GM10248 (cell line): ENCODE data around the gene KCTD12.

Source experiments
- CTCF ChIA-PET: fragments of 300-600 bp; sonication (Branson Sonifier 250); formaldehyde crosslinking; extraction: SDS; loops from one replicate; lab custom pipeline; 2021; ENCODE audit warnings: antibody characterized with exemption; lab: Yijun Ruan, JAX
- POLR2A ChIA-PET: fragments of 350-650 bp; sonication (Branson Sonifier 250); formaldehyde crosslinking; extraction: SDS; loops from one replicate; lab custom pipeline; 2020; ENCODE audit warnings: antibody characterized with exemption; lab: Yijun Ruan, JAX
- DNase-seq: peaks from one replicate; pipeline ENCODE4 v3.0.0; 2012; ENCODE audit errors: extremely low spot score
- TF ChIP-seq, protein P1 (sequence below): IDR thresholded peaks from 2 replicates; pipeline ENCODE4 v1.5.1; 2012; ENCODE audit warnings: mild to moderate bottlenecking, low read depth; ENCODE audit errors: extremely low read depth, missing control alignments, control extremely low read depth

KCTD12 gene

DNA sequence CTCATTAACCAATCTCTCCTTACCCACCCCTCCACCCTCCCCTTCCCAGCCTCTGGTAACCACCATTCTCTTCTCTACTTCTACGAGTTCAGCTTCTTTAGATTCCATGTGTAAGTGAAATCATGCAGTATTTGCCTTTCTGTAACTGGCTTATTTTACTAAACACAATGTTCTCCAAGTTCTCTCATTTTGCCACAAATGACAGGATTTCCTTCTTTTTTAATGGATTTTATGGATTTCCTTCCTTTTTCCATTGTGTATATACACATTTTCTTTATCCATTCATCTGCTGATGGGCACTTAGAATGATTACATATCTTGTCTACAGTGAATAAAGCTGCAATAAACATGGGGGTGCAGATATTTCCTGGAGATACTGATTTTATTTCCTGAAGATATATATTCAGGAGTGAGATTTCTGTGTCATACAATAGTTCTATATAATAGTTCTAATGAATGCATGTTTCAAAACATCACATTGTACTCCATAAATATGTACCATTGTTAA, 20.2 kb downstream of the KCTD12 start:
- CTCF ChIA-PET, result interaction anchor here (1.4 kb wide), 1 partner anchor 14 kb away, joined by 3 read pairs; no protein-coding TSS in a partner anchor

DNA sequence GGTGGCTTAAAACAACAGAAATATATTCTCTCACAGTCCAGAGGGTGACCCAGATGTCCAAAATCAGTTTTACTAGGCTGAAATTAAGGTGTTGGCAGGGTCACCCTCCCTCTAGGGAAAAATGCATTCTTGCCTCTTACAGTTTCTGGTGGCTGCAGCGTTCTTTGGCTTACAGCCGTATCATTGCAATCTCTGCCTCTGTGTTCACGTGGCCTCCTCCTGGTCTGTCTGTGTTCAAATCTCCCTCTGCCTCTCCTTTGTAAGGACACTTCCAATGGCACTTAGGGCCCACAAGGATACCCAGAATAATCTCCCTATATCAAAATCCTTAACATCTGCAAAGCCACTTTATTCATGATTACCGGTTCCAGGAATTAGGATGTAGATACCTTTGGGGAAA, 21.1 kb downstream of the KCTD12 start:
- ChIA-PET CTCF (interaction anchor here (1.4 kb wide), 1 partner anchor 15 kb away, joined by 3 read pairs; no protein-coding TSS in a partner anchor), POLR2A (no interaction called here)
- DNase-seq, result no peak
- TF ChIP-seq, protein P1, sequence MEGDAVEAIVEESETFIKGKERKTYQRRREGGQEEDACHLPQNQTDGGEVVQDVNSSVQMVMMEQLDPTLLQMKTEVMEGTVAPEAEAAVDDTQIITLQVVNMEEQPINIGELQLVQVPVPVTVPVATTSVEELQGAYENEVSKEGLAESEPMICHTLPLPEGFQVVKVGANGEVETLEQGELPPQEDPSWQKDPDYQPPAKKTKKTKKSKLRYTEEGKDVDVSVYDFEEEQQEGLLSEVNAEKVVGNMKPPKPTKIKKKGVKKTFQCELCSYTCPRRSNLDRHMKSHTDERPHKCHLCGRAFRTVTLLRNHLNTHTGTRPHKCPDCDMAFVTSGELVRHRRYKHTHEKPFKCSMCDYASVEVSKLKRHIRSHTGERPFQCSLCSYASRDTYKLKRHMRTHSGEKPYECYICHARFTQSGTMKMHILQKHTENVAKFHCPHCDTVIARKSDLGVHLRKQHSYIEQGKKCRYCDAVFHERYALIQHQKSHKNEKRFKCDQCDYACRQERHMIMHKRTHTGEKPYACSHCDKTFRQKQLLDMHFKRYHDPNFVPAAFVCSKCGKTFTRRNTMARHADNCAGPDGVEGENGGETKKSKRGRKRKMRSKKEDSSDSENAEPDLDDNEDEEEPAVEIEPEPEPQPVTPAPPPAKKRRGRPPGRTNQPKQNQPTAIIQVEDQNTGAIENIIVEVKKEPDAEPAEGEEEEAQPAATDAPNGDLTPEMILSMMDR, result no peak

More for the DNA sequence above, 20.2 kb downstream of the KCTD12 start:
- POLR2A ChIA-PET, result no interaction called here
- TF ChIP-seq, protein P1, result no peak
- DNase-seq, result no peak

DNA sequence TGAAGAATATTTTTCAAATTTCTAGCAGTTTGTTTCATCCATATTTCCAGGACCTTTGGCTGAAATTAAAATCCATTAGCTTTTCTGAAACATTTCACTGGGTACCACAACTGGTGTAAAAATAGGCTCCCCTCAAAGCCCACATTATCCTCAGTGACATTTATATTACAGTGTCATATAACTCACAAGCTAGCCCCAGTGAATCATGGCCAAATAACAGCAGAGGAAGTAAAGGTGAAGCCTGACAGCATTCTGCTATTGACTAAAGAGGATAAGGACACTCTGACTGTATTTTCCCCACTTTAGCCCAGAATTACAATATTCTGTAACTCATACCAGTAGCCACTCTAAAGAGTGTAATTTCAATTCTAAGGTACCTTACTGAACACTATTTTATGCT, 21.9 kb downstream of the KCTD12 start:
- TF ChIP-seq, protein P1, result no peak
- ChIA-PET CTCF (no interaction called here), POLR2A (no interaction called here)
- no peak for DNase-seq

DNA sequence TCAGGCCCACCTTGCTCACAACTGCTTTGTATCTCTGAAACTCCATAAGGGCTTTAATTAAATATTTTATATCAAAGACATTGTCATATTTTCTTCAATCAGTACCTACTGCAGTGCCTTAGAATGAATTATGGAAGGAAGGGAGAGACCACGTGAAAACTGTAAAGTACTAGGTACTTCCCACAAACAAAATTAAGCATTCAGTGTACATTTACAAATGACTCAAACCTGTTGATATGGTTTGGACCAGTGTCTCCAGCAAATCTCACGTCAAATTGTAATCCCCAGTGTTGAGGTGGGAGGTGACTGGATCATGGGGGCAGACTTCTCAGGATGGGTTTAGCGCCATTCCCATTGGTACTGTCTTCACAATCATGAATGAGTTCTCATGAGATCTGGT, 23.2 kb downstream of the KCTD12 start:
- ChIA-PET POLR2A (no interaction called here), CTCF (interaction anchor here (0.6 kb wide), 1 partner anchor 87 kb away, joined by 3 read pairs; no protein-coding TSS in a partner anchor)
- DNase-seq, result no peak
- TF ChIP-seq, protein P1, result no peak

DNA sequence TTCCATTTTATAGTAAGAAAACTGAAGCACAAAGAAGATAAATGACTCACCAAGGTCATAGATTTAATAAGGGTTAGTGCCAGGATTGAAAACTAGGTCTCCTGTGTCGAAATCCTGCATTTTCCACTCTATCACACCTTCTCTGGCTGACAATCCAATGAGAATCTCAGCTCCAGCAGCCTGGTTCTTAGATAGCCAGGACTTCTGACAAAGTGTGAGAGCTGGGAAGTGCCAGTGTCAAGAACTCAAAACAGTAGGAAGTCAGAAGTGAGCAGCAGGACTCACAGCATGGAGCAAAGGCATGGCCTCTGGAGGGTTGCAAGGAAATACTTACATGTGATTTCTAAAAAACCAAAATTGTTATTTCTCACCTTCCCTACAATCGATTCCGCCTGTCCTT, 24.3 kb downstream of the KCTD12 start:
- TF ChIP-seq, protein P1, result no peak
- no peak for DNase-seq
- ChIA-PET CTCF (interaction anchor here (1.1 to 1.4 kb wide), 2 partner anchors 10 to 13 kb away, joined by 3 to 4 read pairs; no protein-coding TSS in a partner anchor), POLR2A (no interaction called here)

DNA sequence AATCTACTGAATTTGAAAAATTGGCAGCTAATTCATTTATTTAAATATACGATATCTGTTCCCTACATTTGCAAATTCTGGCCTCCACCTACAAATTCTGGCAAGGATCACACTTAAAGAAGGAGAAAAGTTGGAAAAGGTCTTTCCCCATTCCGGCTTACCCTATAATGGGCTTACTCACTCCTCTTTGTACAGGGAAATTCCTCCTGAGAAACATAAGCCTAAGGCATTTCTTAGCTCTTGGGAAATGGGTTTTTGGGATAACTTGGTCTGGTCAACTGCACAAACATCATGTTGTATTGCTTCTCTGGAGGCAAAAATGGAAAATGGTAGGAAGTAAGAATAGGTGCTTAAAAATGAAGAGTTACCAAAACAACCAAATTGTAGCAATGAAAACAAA, 25.5 kb downstream of the KCTD12 start:
- POLR2A ChIA-PET, result no interaction called here
- CTCF ChIA-PET, result interaction anchor here (1.0 to 1.5 kb wide), 3 partner anchors 14 to 43 kb away, joined by 4 to 5 read pairs (median 5); no protein-coding TSS in a partner anchor
- TF ChIP-seq, protein P1, result no peak

DNA sequence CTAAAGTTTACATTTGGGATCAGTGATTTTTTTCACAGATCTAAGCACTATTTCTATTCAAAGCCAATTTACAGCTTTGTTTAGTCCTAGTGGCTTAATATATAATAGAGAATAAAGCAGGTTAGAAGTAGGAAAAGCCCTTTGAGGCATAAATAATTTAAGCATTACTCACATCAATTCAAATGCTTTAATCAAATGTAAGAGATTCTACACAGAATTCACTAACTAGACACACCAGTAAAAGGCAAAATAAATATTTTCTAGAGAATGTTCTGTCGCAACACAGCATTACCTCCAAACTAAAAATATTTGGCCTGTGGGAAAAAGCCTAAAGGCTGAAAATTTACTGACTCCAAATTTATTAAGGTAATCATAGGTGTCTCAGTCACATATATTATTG, 31.3 kb downstream of the KCTD12 start:
- CTCF ChIA-PET, result no interaction called here
- no peak for DNase-seq
- TF ChIP-seq, protein P1, result no peak
- POLR2A ChIA-PET, result no interaction called here

More for the DNA sequence above, 25.5 kb downstream of the KCTD12 start:
- no peak for DNase-seq
